GM12874 (cell line): ENCODE measurements around the gene ZNF263.

Source experiments
- CTCF ChIP-seq: IDR thresholded peaks from 2 replicates; pipeline ENCODE4 v1.5.1; 2011; ENCODE audit warnings: low read depth, mild to moderate bottlenecking, control low read depth, low read length, moderate library complexity; ENCODE audit not compliant: insufficient read depth

ZNF263 gene

GRCh38 chr16:3256866-3257465 lies 26.3 kb upstream of the ZNF263 start:
- TF ChIP-seq CTCF: no peak

GRCh38 chr16:3259836-3260235 lies 23.5 kb upstream of the ZNF263 start:
- no peak for TF ChIP-seq CTCF

GRCh38 chr16:3262517-3262916 lies 20.8 kb upstream of the ZNF263 start:
- TF ChIP-seq CTCF: no peak

GRCh38 chr16:3264137-3265036 lies 18.9 kb upstream of the ZNF263 start:
- TF ChIP-seq CTCF: peak; percentile 47

GRCh38 chr16:3266873-3267537 lies 16.3 kb upstream of the ZNF263 start:
- peak; percentile 28; the same call in 1 of the 2 replicates for TF ChIP-seq CTCF

- no peak for TF ChIP-seq CTCF
Observed at GRCh38 chr16:3268294-3268693, 15.0 kb upstream of the ZNF263 start.

- no peak for TF ChIP-seq CTCF
Observed at GRCh38 chr16:3274490-3274889, 8.8 kb upstream of the ZNF263 start.
